ENCODE results near the gene OR12D1.

GRCh38 chr6:29424168-29424567 lies 9.4 kb downstream of the OR12D1 start:
- TF ChIP-seq, protein P1, sequence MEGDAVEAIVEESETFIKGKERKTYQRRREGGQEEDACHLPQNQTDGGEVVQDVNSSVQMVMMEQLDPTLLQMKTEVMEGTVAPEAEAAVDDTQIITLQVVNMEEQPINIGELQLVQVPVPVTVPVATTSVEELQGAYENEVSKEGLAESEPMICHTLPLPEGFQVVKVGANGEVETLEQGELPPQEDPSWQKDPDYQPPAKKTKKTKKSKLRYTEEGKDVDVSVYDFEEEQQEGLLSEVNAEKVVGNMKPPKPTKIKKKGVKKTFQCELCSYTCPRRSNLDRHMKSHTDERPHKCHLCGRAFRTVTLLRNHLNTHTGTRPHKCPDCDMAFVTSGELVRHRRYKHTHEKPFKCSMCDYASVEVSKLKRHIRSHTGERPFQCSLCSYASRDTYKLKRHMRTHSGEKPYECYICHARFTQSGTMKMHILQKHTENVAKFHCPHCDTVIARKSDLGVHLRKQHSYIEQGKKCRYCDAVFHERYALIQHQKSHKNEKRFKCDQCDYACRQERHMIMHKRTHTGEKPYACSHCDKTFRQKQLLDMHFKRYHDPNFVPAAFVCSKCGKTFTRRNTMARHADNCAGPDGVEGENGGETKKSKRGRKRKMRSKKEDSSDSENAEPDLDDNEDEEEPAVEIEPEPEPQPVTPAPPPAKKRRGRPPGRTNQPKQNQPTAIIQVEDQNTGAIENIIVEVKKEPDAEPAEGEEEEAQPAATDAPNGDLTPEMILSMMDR (IDR thresholded peaks at IDR 0.05; ENCODE audit: low read depth, low read length, poor library complexity, severe bottlenecking) = no peak
- no peak for TF ChIP-seq EZH2phosphoT487 (IDR thresholded peaks at IDR 0.05; ENCODE audit: borderline replicate concordance, low read length)
